HepG2 (cell line): ENCODE measurements around the gene RSAD1. TPM values are rescaled to one million over a fixed set of nuclear protein-coding genes. Genes with fewer than 3 reads are reported as not detected.

Source experiments
- CBFB ChIP-seq: sonication (generic); formaldehyde crosslinking; IDR thresholded peaks from 2 replicates; pipeline ENCODE4 v1.4.0; 2020; ENCODE audit warnings: missing genetic modification reagents
- CREM ChIP-seq, 2 experiments: sonication (generic) in 1 of 2; formaldehyde crosslinking in 1 of 2; IDR thresholded peaks; 2 replicates each; pipeline versions ENCODE4 v1.4.0 to v1.6.1; 2016 to 2020; ENCODE audit warnings: antibody characterized with exemption in 1 of 2, mild to moderate bottlenecking in 1 of 2, missing genetic modification reagents in 1 of 2
- FOSL2 ChIP-seq: sonication (generic); formaldehyde crosslinking; IDR thresholded peaks from 2 replicates; pipeline ENCODE4 v1.4.0; 2020; ENCODE audit warnings: missing genetic modification reagents
- GATAD2A ChIP-seq: IDR thresholded peaks from 2 replicates; pipeline ENCODE4 v1.6.1; 2016
- HDAC1 ChIP-seq: sonication (generic); formaldehyde crosslinking; IDR thresholded peaks from 2 replicates; pipeline ENCODE4 v1.5.1; 2020; ENCODE audit warnings: mild to moderate bottlenecking, missing genetic modification reagents
- IRF2 ChIP-seq: IDR thresholded peaks from 2 replicates; pipeline ENCODE4 v1.6.1; 2018; ENCODE audit warnings: missing genetic modification reagents, missing compliant biosample characterization
- KMT2A ChIP-seq: sonication (generic); formaldehyde crosslinking; IDR thresholded peaks from 2 replicates; pipeline ENCODE4 v1.4.0; 2020; ENCODE audit warnings: missing genetic modification reagents
- MIER2 ChIP-seq: IDR thresholded peaks from 2 replicates; pipeline ENCODE4 v1.6.1; 2016; ENCODE audit warnings: missing biosample characterization, missing genetic modification reagents
- MTA3 ChIP-seq: sonication (generic); formaldehyde crosslinking; IDR thresholded peaks from 2 replicates; pipeline ENCODE4 v1.4.0; 2020; ENCODE audit warnings: missing genetic modification reagents
- MYNN ChIP-seq: sonication (generic); formaldehyde crosslinking; IDR thresholded peaks from 2 replicates; pipeline ENCODE4 v1.4.0; 2020; ENCODE audit warnings: mild to moderate bottlenecking, low read depth, missing genetic modification reagents
- NFKBIZ ChIP-seq: IDR thresholded peaks from 2 replicates; pipeline ENCODE4 v1.6.1; 2018; ENCODE audit warnings: missing genetic modification reagents, missing compliant biosample characterization
- PPARG ChIP-seq: conservative IDR thresholded peaks from 2 replicates; pipeline ENCODE4 v1.6.1; 2016; ENCODE audit warnings: missing biosample characterization, missing genetic modification reagents
- RXRA ChIP-seq: sonication (generic); formaldehyde crosslinking; IDR thresholded peaks from 2 replicates; pipeline ENCODE4 v1.5.1; 2020; ENCODE audit warnings: missing genetic modification reagents
- TBL1XR1 ChIP-seq: fragments of 150-350 bp; IDR thresholded peaks from 2 replicates; pipeline ENCODE4 v1.6.1; 2014; ENCODE audit warnings: borderline replicate concordance, low read length; ENCODE audit not compliant: partially characterized antibody
- YEATS2 ChIP-seq: sonication (generic); formaldehyde crosslinking; IDR thresholded peaks from 2 replicates; pipeline ENCODE4 v1.4.0; 2020; ENCODE audit warnings: missing genetic modification reagents, borderline replicate concordance
- ZFY ChIP-seq: sonication (generic); formaldehyde crosslinking; IDR thresholded peaks from 2 replicates; pipeline ENCODE4 v1.4.0; 2020; ENCODE audit warnings: missing genetic modification reagents
- ZNF430 ChIP-seq: sonication (generic); formaldehyde crosslinking; IDR thresholded peaks from 2 replicates; pipeline ENCODE4 v1.9.0; 2021; ENCODE audit warnings: mild to moderate bottlenecking, missing genetic modification reagents
- ZNF484 ChIP-seq: sonication (generic); formaldehyde crosslinking; IDR thresholded peaks from 2 replicates; pipeline ENCODE4 v1.5.1; 2020; ENCODE audit warnings: mild to moderate bottlenecking, low read depth, missing genetic modification reagents, borderline replicate concordance
- ZNF614 ChIP-seq: IDR thresholded peaks from 2 replicates; pipeline ENCODE4 v1.6.1; 2018; ENCODE audit warnings: missing biosample characterization, missing genetic modification reagents, inconsistent platforms, borderline replicate concordance
- ZNF629 ChIP-seq: sonication (generic); formaldehyde crosslinking; conservative IDR thresholded peaks from 2 replicates; pipeline ENCODE4 v1.5.0; 2020; ENCODE audit warnings: missing genetic modification reagents
- ZNF761 ChIP-seq: sonication (generic); formaldehyde crosslinking; conservative IDR thresholded peaks from 2 replicates; pipeline ENCODE4 v1.4.0; 2020; ENCODE audit warnings: mild to moderate bottlenecking, missing genetic modification reagents
- ZSCAN29 ChIP-seq: sonication (generic); formaldehyde crosslinking; conservative IDR thresholded peaks from 2 replicates; pipeline ENCODE4 v1.4.0; 2020; ENCODE audit warnings: mild to moderate bottlenecking, missing genetic modification reagents
- polyA plus RNA-seq, 8 experiments: library from polyadenylated mRNA; depleted of rRNA in 3 of 8; stranded (reverse) in 7 of 8; unstranded in 1 of 8; fragments of >200 nt; fragmentation: Illumina TruSeq in 4 of 8; extraction: Trizol in 4 of 8; gene quantifications; 2 replicates each; pipeline versions ENCODE4 v1.2.1 to v1.2.3, GENCODE V29; 2011 to 2016; ENCODE audit warnings: low read depth in 4 of 8, missing spikeins in 1 of 8, mixed read lengths in 1 of 8; ENCODE audit not compliant: insufficient read depth in 1 of 8
- total RNA-seq, 5 experiments: library from RNA; depleted of rRNA; stranded (reverse); fragments of >200 nt; fragmentation: Illumina TruSeq; extraction: Trizol; gene quantifications; 2 replicates each; pipeline ENCODE4 v1.2.3, GENCODE V29; 2016; ENCODE audit warnings: low read depth in 1 of 5
- TF ChIP-seq, protein P1 (sequence below): sonication (generic); formaldehyde crosslinking; IDR thresholded peaks from 2 replicates; pipeline ENCODE4 v1.5.0; 2020; ENCODE audit warnings: mild to moderate bottlenecking, missing genetic modification reagents, moderate library complexity
- TF ChIP-seq, protein P2 (sequence below): sonication (generic); formaldehyde crosslinking; IDR thresholded peaks from 2 replicates; pipeline ENCODE4 v1.9.0; 2022; ENCODE audit warnings: low read depth, missing genetic modification reagents
- TF ChIP-seq, protein P3 (sequence below): sonication (generic); formaldehyde crosslinking; IDR thresholded peaks from 2 replicates; pipeline ENCODE4 v1.4.0; 2020; ENCODE audit warnings: missing genetic modification reagents
- TF ChIP-seq, protein P4 (sequence below): sonication (generic); formaldehyde crosslinking; IDR thresholded peaks from 2 replicates; pipeline ENCODE4 v1.4.0; 2020; ENCODE audit warnings: missing genetic modification reagents
- TF ChIP-seq, protein P5 (sequence below): sonication (generic); formaldehyde crosslinking; IDR thresholded peaks from 2 replicates; pipeline ENCODE4 v1.8.1; 2023; ENCODE audit warnings: missing genetic modification reagents, mild to moderate bottlenecking, borderline replicate concordance

RSAD1 gene
- total and polyA plus RNA-seq, 2 of the 13 experiments (the other 11 are each of a cell fraction or from before 2014, with no cell fraction given), result 22.7 to 27.7 TPM

DNA sequence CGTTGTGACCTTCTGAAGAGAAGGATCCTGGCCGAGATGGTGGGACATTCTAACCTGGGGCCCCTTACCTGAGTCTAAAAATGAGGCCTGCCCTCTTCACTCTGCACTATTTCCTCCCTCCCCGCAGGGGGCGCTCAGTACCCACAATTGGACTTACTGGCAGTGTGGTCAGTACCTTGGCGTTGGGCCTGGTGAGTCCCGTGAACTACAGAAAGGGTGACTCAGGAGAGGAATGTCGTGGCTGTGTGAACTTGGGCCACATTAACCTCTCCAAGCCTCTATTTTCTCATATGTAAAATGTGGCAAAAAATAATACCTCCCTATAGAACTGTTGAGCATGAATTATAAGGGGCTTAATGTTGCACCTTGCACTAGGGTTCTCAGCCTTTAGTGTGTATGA is 3.9 kb downstream of the RSAD1 start (continued):
- TF ChIP-seq, protein P1, sequence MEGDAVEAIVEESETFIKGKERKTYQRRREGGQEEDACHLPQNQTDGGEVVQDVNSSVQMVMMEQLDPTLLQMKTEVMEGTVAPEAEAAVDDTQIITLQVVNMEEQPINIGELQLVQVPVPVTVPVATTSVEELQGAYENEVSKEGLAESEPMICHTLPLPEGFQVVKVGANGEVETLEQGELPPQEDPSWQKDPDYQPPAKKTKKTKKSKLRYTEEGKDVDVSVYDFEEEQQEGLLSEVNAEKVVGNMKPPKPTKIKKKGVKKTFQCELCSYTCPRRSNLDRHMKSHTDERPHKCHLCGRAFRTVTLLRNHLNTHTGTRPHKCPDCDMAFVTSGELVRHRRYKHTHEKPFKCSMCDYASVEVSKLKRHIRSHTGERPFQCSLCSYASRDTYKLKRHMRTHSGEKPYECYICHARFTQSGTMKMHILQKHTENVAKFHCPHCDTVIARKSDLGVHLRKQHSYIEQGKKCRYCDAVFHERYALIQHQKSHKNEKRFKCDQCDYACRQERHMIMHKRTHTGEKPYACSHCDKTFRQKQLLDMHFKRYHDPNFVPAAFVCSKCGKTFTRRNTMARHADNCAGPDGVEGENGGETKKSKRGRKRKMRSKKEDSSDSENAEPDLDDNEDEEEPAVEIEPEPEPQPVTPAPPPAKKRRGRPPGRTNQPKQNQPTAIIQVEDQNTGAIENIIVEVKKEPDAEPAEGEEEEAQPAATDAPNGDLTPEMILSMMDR (CRISPR knock-in tag), result peak; percentile 98
- TF ChIP-seq YEATS2, result peak; percentile 76; the same call in 1 of the 2 replicates
- no peak for TF ChIP-seq CREM (IDR thresholded peaks at IDR 0.05)
- TF ChIP-seq CREM (CRISPR knock-in tag; IDR thresholded peaks at IDR 0.05), result no peak
- TF ChIP-seq ZNF761 (CRISPR knock-in tag), result no peak
- peak; percentile 69; the same call in 1 of the 2 replicates for TF ChIP-seq PPARG
- TF ChIP-seq TBL1XR1, result peak; percentile 82
- TF ChIP-seq MIER2 (CRISPR knock-in tag), result peak; percentile 66
- TF ChIP-seq, protein P2, sequence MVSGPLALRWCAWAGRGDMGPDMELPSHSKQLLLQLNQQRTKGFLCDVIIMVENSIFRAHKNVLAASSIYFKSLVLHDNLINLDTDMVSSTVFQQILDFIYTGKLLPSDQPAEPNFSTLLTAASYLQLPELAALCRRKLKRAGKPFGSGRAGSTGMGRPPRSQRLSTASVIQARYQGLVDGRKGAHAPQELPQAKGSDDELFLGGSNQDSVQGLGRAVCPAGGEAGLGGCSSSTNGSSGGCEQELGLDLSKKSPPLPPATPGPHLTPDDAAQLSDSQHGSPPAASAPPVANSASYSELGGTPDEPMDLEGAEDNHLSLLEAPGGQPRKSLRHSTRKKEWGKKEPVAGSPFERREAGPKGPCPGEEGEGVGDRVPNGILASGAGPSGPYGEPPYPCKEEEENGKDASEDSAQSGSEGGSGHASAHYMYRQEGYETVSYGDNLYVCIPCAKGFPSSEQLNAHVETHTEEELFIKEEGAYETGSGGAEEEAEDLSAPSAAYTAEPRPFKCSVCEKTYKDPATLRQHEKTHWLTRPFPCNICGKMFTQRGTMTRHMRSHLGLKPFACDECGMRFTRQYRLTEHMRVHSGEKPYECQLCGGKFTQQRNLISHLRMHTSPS, result no peak
- peak; percentile 73 for TF ChIP-seq CBFB
- TF ChIP-seq, protein P3, sequence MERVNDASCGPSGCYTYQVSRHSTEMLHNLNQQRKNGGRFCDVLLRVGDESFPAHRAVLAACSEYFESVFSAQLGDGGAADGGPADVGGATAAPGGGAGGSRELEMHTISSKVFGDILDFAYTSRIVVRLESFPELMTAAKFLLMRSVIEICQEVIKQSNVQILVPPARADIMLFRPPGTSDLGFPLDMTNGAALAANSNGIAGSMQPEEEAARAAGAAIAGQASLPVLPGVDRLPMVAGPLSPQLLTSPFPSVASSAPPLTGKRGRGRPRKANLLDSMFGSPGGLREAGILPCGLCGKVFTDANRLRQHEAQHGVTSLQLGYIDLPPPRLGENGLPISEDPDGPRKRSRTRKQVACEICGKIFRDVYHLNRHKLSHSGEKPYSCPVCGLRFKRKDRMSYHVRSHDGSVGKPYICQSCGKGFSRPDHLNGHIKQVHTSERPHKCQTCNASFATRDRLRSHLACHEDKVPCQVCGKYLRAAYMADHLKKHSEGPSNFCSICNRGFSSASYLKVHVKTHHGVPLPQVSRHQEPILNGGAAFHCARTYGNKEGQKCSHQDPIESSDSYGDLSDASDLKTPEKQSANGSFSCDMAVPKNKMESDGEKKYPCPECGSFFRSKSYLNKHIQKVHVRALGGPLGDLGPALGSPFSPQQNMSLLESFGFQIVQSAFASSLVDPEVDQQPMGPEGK, result 0 out of 2 replicates have a peak, but pooled peaks have one; percentile 56
- peak; percentile 82 for TF ChIP-seq GATAD2A (CRISPR knock-in tag)
- no peak for TF ChIP-seq MTA3 (CRISPR knock-in tag)
- peak; percentile 68 for TF ChIP-seq ZNF614 (CRISPR knock-in tag)
- TF ChIP-seq ZNF430 (CRISPR knock-in tag), result no peak
- TF ChIP-seq HDAC1, result no peak
- TF ChIP-seq RXRA, result peak; percentile 73; the same call in 1 of the 2 replicates
- peak; percentile 81 for TF ChIP-seq ZNF629 (CRISPR knock-in tag)
- TF ChIP-seq NFKBIZ (CRISPR knock-in tag), result 0 out of 2 replicates have a peak, but pooled peaks have one; percentile 72
- TF ChIP-seq ZFY (CRISPR knock-in tag), result peak; percentile 83
- TF ChIP-seq FOSL2 (CRISPR knock-in tag), result peak; percentile 88
- TF ChIP-seq, protein P4, sequence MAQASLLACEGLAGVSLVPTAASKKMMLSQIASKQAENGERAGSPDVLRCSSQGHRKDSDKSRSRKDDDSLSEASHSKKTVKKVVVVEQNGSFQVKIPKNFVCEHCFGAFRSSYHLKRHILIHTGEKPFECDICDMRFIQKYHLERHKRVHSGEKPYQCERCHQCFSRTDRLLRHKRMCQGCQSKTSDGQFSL (CRISPR knock-in tag), result 0 out of 2 replicates have a peak, but pooled peaks have one; percentile 19
- TF ChIP-seq KMT2A (CRISPR knock-in tag), result peak; percentile 57; the same call in 1 of the 2 replicates
- no peak for TF ChIP-seq ZSCAN29 (CRISPR knock-in tag)
- no peak for TF ChIP-seq MYNN (CRISPR knock-in tag)
- TF ChIP-seq ZNF484 (CRISPR knock-in tag), result no peak
- TF ChIP-seq, protein P5, sequence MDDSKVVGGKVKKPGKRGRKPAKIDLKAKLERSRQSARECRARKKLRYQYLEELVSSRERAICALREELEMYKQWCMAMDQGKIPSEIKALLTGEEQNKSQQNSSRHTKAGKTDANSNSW (CRISPR knock-in tag), result no peak
- peak; percentile 87 for TF ChIP-seq IRF2 (CRISPR knock-in tag)
